H1 (cell line): ENCODE results near the gene KRTAP10-3. TPM values are rescaled to one million over a fixed set of nuclear protein-coding genes. Genes with fewer than 3 reads are reported as not detected.

Source experiments
- CTCF ChIA-PET: fragments of 300-600 bp; sonication (Branson Sonifier 250); formaldehyde crosslinking; loops from one replicate; lab custom pipeline; 2021; ENCODE audit not compliant: partially characterized antibody; lab: Charles Lee
- POLR2A ChIA-PET: fragments of 300-600 bp; sonication (Branson Sonifier 250); formaldehyde crosslinking; loops from one replicate; lab custom pipeline; 2021; ENCODE audit warnings: inconsistent platforms; ENCODE audit not compliant: partially characterized antibody; lab: Charles Lee
- DNase-seq, 2 experiments: peaks; one replicate each; pipeline versions ENCODE4 v3.0.0 to v3.0.0-alpha.2; 2010 to 2022; ENCODE audit warnings: low spot score in 2 of 2, low read depth in 1 of 2, mixed read lengths in 1 of 2
- FAIRE-seq: peaks from 2 replicates; lab custom pipeline; 2011; peaks lifted over from hg19 to GRCh38; lab: Jason Lieb, UNC
- H2AFZ ChIP-seq: 2 replicates; pipeline ENCODE4 v1.8.1; 2012; ENCODE audit warnings: low read length, inconsistent platforms
- H2AK5ac ChIP-seq: 2 replicates; pipeline ENCODE4 v1.6.1; 2013; ENCODE audit warnings: low read depth, low read length
- H2BK120ac ChIP-seq: replicated peaks from 2 replicates; pipeline ENCODE3; 2013; ENCODE audit warnings: low read depth, low read length, inconsistent platforms
- H2BK12ac ChIP-seq: 2 replicates; pipeline ENCODE4 v1.6.1; 2013; ENCODE audit warnings: low read depth, low read length
- H2BK15ac ChIP-seq: 2 replicates; pipeline ENCODE4 v1.6.1; 2013; ENCODE audit warnings: low read length
- H2BK20ac ChIP-seq: 2 replicates; pipeline ENCODE4 v1.6.1; 2013; ENCODE audit warnings: low read length
- H2BK5ac ChIP-seq: 2 replicates; pipeline ENCODE4 v1.6.1; 2013; ENCODE audit warnings: low read depth, low read length
- H3K14ac ChIP-seq: 2 replicates; pipeline ENCODE4 v1.6.1; 2013; ENCODE audit warnings: inconsistent platforms; ENCODE audit not compliant: insufficient read length
- H3K18ac ChIP-seq: 2 replicates; pipeline ENCODE4 v1.6.1; 2013; ENCODE audit warnings: low read length; ENCODE audit errors: extremely low read depth
- H3K23ac ChIP-seq: 2 replicates; pipeline ENCODE4 v1.6.1; 2013; ENCODE audit warnings: inconsistent platforms; ENCODE audit not compliant: insufficient read length
- H3K23me2 ChIP-seq: 2 replicates; pipeline ENCODE4 v1.6.1; 2013; ENCODE audit warnings: low read depth, low read length
- H3K27ac ChIP-seq: 2 replicates; pipeline ENCODE4 v1.6.1; 2011; ENCODE audit warnings: low read depth, low read length, inconsistent platforms
- H3K27me3 ChIP-seq, 4 experiments: replicated peaks in 1 of 4; 1 replicate in 1 of 4; 2 replicates in 3 of 4; pipeline versions ENCODE4 v1.6.1 to v1.8.1; 2011 to 2013; ENCODE audit warnings: low read length in 3 of 4, mild to moderate bottlenecking in 3 of 4, inconsistent platforms in 2 of 4, mixed read lengths in 2 of 4, moderate library complexity in 1 of 4; ENCODE audit not compliant: control insufficient read depth in 3 of 4, insufficient read depth in 3 of 4; ENCODE audit errors: extremely low read depth in 1 of 4
- H3K36me3 ChIP-seq, 4 experiments: 2 replicates each; pipeline versions ENCODE4 v1.6.1 to v1.8.1; 2011 to 2013; ENCODE audit warnings: mild to moderate bottlenecking in 4 of 4, low read length in 3 of 4, moderate library complexity in 2 of 4, control low read depth in 1 of 4, inconsistent platforms in 1 of 4; ENCODE audit not compliant: insufficient read depth in 4 of 4, control insufficient read depth in 2 of 4
- H3K4ac ChIP-seq: replicated peaks from 2 replicates; pipeline ENCODE3; 2013; ENCODE audit warnings: low read length, low read depth, mixed read lengths, inconsistent platforms; ENCODE audit not compliant: insufficient read length
- H3K4me1 ChIP-seq, 4 experiments: replicated peaks in 1 of 4; 1 replicate in 1 of 4; 2 replicates in 3 of 4; pipeline versions ENCODE4 v1.6.1 to v1.8.1; 2011 to 2013; ENCODE audit warnings: low read length in 3 of 4, inconsistent platforms in 2 of 4, mixed read lengths in 1 of 4; ENCODE audit not compliant: insufficient read depth in 4 of 4, control insufficient read depth in 3 of 4
- H3K4me2 ChIP-seq, 2 experiments: 2 replicates each; pipeline versions ENCODE4 v1.6.1 to v1.8.1; 2011 to 2013; ENCODE audit warnings: low read depth in 2 of 2, low read length in 2 of 2, control low read depth in 1 of 2, inconsistent platforms in 1 of 2, mild to moderate bottlenecking in 1 of 2; ENCODE audit not compliant: insufficient read depth in 1 of 2
- H3K4me3 ChIP-seq, 4 experiments: fragments of 200-600, 300-600 bp in 1 of 4; sonication (generic), shearing (Covaris generic), sonication (Bioruptor Twin) in 1 of 4; 2 replicates each; pipeline versions ENCODE4 v1.5.1 to v1.8.1; 2011 to 2016; ENCODE audit warnings: low read length in 4 of 4, low read depth in 3 of 4, control low read depth in 2 of 4, inconsistent platforms in 2 of 4, mild to moderate bottlenecking in 2 of 4, mixed read lengths in 1 of 4, moderate library complexity in 1 of 4; ENCODE audit not compliant: insufficient read depth in 2 of 4; ENCODE audit errors: extremely low read depth in 1 of 4
- H3K56ac ChIP-seq: replicated peaks from 2 replicates; pipeline ENCODE3; 2013; ENCODE audit warnings: low read depth, mild to moderate bottlenecking, mixed read lengths, low read length, inconsistent platforms; ENCODE audit not compliant: insufficient read length
- H3K79me1 ChIP-seq: 2 replicates; pipeline ENCODE4 v1.6.1; 2013; ENCODE audit warnings: low read depth, low read length, control low read depth
- H3K79me2 ChIP-seq, 2 experiments: 2 replicates each; pipeline versions ENCODE4 v1.6.1 to v1.8.1; 2012 to 2013; ENCODE audit warnings: low read length in 2 of 2, mild to moderate bottlenecking in 2 of 2, inconsistent platforms in 1 of 2; ENCODE audit not compliant: insufficient read depth in 2 of 2, control insufficient read depth in 1 of 2
- H3K9ac ChIP-seq, 4 experiments: replicated peaks in 1 of 4; 1 replicate in 1 of 4; 2 replicates in 3 of 4; pipeline versions ENCODE4 v1.6.1 to v1.8.1; 2011 to 2013; ENCODE audit warnings: low read depth in 3 of 4, low read length in 3 of 4, control low read depth in 2 of 4, mild to moderate bottlenecking in 2 of 4, moderate library complexity in 2 of 4, inconsistent platforms in 1 of 4; ENCODE audit errors: extremely low read depth in 1 of 4
- H3K9me3 ChIP-seq, 2 experiments: 2 replicates each; pipeline versions ENCODE4 v1.6.1 to v1.8.1; 2012 to 2013; ENCODE audit warnings: mild to moderate bottlenecking in 2 of 2, moderate library complexity in 2 of 2, control low read depth in 1 of 2, inconsistent platforms in 1 of 2, low read depth in 1 of 2, low read length in 1 of 2, mixed read lengths in 1 of 2; ENCODE audit not compliant: insufficient read depth in 2 of 2
- H4K20me1 ChIP-seq, 2 experiments: replicated peaks in 1 of 2; 2 replicates each; pipeline versions ENCODE3 to v1.8.1; 2011 to 2013; ENCODE audit warnings: inconsistent platforms in 2 of 2, low read length in 2 of 2, mild to moderate bottlenecking in 1 of 2; ENCODE audit not compliant: insufficient read depth in 2 of 2, control insufficient read depth in 1 of 2
- H4K5ac ChIP-seq: 2 replicates; pipeline ENCODE4 v1.6.1; 2013; ENCODE audit warnings: low read length, low read depth, mixed read lengths, inconsistent platforms; ENCODE audit not compliant: insufficient read length
- H4K8ac ChIP-seq: 2 replicates; pipeline ENCODE4 v1.8.0; 2013; ENCODE audit warnings: mild to moderate bottlenecking, moderate library complexity, low read length, inconsistent platforms; ENCODE audit not compliant: insufficient read depth; ENCODE audit errors: extremely low read depth
- H4K91ac ChIP-seq: replicated peaks from 2 replicates; pipeline ENCODE3; 2013; ENCODE audit warnings: low read length, mixed read lengths, inconsistent platforms; ENCODE audit not compliant: insufficient read length
- CREB1 ChIP-seq: IDR thresholded peaks from 2 replicates; pipeline ENCODE4 v1.6.1; 2012; ENCODE audit warnings: inconsistent platforms
- CTBP2 ChIP-seq: IDR thresholded peaks from 2 replicates; pipeline ENCODE4 v1.7.0; 2011; ENCODE audit warnings: borderline replicate concordance, mild to moderate bottlenecking, moderate library complexity, mixed read lengths, low read length; ENCODE audit not compliant: insufficient read depth, insufficient read length
- RBBP5 ChIP-seq: IDR thresholded peaks from 2 replicates; pipeline ENCODE4 v1.7.1; 2012; ENCODE audit warnings: low read depth, mild to moderate bottlenecking, inconsistent platforms, low read length, moderate library complexity, borderline replicate concordance
- RFX5 ChIP-seq: IDR thresholded peaks from 2 replicates; pipeline ENCODE4 v1.6.1; 2011; ENCODE audit warnings: low read depth, low read length, improper control_type of control experiment, borderline replicate concordance
- RXRA ChIP-seq: IDR thresholded peaks from 2 replicates; pipeline ENCODE4 v1.6.1; 2011; ENCODE audit warnings: low read depth, mild to moderate bottlenecking, low read length, moderate library complexity; ENCODE audit not compliant: insufficient read depth
- TAF7 ChIP-seq: optimal IDR thresholded peaks from 2 replicates; pipeline ENCODE3; 2011; ENCODE audit warnings: low read depth, mild to moderate bottlenecking, inconsistent platforms, low read length, moderate library complexity, borderline replicate concordance
- TBP ChIP-seq: IDR thresholded peaks from 2 replicates; pipeline ENCODE4 v1.6.1; 2011; ENCODE audit warnings: low read depth, low read length, improper control_type of control experiment
- TCF12 ChIP-seq: IDR thresholded peaks from 2 replicates; pipeline ENCODE4 v1.6.1; 2011; ENCODE audit warnings: low read depth, mild to moderate bottlenecking, low read length
- WGBS, 2 experiments: shearing (Covaris generic) in 1 of 2; methylation state at CpG; one replicate each; pipeline versions ENCODE4 v1.1.6 to v1.1.7; 2013 to 2015; ENCODE audit warnings: low lambda C conversion rate in 2 of 2, mixed read lengths in 2 of 2, inconsistent platforms in 1 of 2, low coverage in 1 of 2, missing lambda C conversion rate in 1 of 2; ENCODE audit not compliant: insufficient replicate concordance in 2 of 2, insufficient coverage in 1 of 2, insufficient read length in 1 of 2; ENCODE audit errors: extremely low coverage in 1 of 2, missing lambda C conversion rate in 1 of 2; 5-methylcytosine and 5-hydroxymethylcytosine counted together
- polyA plus RNA-seq, 7 experiments: library from polyadenylated mRNA; depleted of rRNA in 3 of 7; stranded (reverse) in 5 of 7; unstranded in 2 of 7; fragments of >200 nt in 5 of 7; fragments of 200-250 nt in 2 of 7; gene quantifications; 1 replicate in 5 of 7; 2 replicates in 1 of 7; 4 replicates in 1 of 7; pipeline versions ENCODE4 v1.2.1 to v1.2.3, GENCODE V29; 2011 to 2013; ENCODE audit warnings: missing spikeins in 2 of 7, mixed read lengths in 2 of 7
- total RNA-seq: library from RNA; stranded (reverse); fragmentation: NEBNext Ultra II Directional; extraction: Animal tissue kit (Norgen Biotek cat#: 25700); gene quantifications from 2 replicates; pipeline ENCODE4 v1.2.1, GENCODE V29; 2021
- TF ChIP-seq, protein P1 (sequence below): IDR thresholded peaks from 2 replicates; pipeline ENCODE4 v1.6.1; 2012; ENCODE audit warnings: inconsistent platforms

The KRTAP10-3 gene
- total and polyA plus RNA-seq, 2 of the 8 experiments (the other 6 are each of a cell fraction or from before 2014, with no cell fraction given): not detected

DNA sequence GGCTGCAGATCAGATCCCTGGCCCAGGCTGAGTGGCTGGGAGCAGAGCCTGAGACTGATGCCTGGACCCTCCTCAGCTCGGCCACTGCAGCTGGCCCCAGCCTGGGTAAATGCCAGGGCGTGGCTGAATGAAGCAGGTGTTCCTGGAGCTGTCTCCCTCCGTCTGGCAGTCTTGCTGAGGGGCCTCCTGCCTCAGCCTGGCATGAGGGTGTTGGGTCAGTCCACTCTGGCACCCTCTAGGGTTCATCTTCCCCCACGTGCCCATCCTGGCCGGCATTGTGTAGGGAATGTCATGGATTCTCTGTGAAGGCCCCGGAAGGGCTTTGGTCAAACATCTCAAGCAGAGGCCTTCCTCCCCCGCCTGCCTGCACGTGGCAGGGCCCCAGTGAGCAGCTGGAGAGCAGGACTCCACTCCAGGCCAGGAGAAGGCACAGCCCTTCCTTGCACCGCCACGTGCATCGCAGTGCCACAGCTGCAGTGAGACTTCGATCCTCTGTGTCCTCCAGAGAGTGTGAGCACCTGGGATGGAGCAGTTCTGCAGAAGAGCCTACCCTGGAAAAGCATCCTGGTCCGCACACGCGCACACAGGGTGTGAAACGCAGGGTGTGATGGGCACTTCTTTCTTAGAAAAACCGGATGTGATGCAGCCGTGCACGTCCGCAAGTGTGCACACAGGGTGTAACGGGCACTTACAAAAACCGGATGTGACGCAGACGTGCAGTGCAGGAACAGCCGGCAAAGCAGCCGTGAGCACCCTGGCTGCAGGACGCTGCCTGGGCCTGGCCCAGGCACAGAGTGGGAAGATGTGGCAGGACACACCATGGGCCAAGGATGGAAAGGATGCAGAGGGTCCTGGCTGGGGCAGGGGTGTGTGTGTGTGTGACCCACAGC is 10.3 kb upstream of the KRTAP10-3 start:
- H3K4me1 ChIP-seq: peaks cover 0 to 3% (median 0%) of the 10 kb centered on the region in 4 experiments; a peak in 1 of 7 replicates
- ChIA-PET POLR2A (no interaction called here), CTCF (interaction anchor here (0.7 to 1.6 kb wide), 4 partner anchors 11 to 40 kb away, joined by 3 to 5 read pairs (median 3); partner anchors contain the start of genes KRTAP10-3 and KRTAP10-5)
- no peak overlapping the region for H2AK5ac ChIP-seq
- no peak overlapping the region for H2AFZ ChIP-seq
- DNase-seq (no peak), FAIRE-seq (no peak)
- no peak overlapping the region for H2BK20ac ChIP-seq
- no peaks in the 10 kb centered on the region for H3K79me1 ChIP-seq
- H3K27me3 ChIP-seq: no peaks in the 10 kb centered on the region
- H2BK15ac ChIP-seq: no peak overlapping the region
- H2BK120ac ChIP-seq: no peak overlapping the region
- no peak overlapping the region for H3K18ac ChIP-seq
- H3K4ac ChIP-seq: no peak overlapping the region
- no peaks in the 10 kb centered on the region; the same call in 1 of the 2 replicates for H3K23me2 ChIP-seq
- H4K5ac ChIP-seq: no peak overlapping the region
- no peak overlapping the region; the same call in 1 of the 2 replicates for H4K8ac ChIP-seq
- H3K4me2 ChIP-seq: no peak overlapping the region
- H3K9me3 ChIP-seq: peaks cover 7 to 13% of the 10 kb centered on the region in 2 experiments; a peak in 3 of 4 replicates
- H4K20me1 ChIP-seq: no peaks in the 10 kb centered on the region
- H3K4me3 ChIP-seq: no peak overlapping the region
- H3K23ac ChIP-seq: no peak overlapping the region
- no peak overlapping the region for H2BK5ac ChIP-seq
- H2BK12ac ChIP-seq: peak overlapping the region; percentile 55; the same call in 1 of the 2 replicates
- H3K9ac ChIP-seq: no peak overlapping the region
- H4K91ac ChIP-seq: no peak overlapping the region
- H3K27ac ChIP-seq: no peak overlapping the region
- 83% methylated on average over 25 of the region's 27 CpGs; no CpG with 5 or more reads in 1 of the 2 experiments for WGBS, 2 experiments
- H3K56ac ChIP-seq: no peak overlapping the region
- no peaks in the 10 kb centered on the region for H3K79me2 ChIP-seq
- H3K36me3 ChIP-seq: no peaks in the 10 kb centered on the region
- no peak overlapping the region for H3K14ac ChIP-seq
- no peak for TF ChIP-seq TCF12
- no peak for TF ChIP-seq CREB1
- no peak for TF ChIP-seq RFX5
- no peak for TF ChIP-seq RXRA
- no peak for TF ChIP-seq CTBP2
- TF ChIP-seq, protein P1, sequence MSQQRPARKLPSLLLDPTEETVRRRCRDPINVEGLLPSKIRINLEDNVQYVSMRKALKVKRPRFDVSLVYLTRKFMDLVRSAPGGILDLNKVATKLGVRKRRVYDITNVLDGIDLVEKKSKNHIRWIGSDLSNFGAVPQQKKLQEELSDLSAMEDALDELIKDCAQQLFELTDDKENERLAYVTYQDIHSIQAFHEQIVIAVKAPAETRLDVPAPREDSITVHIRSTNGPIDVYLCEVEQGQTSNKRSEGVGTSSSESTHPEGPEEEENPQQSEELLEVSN: no peak
- TF ChIP-seq TAF7: no peak
- no peak for TF ChIP-seq TBP
- no peak for TF ChIP-seq RBBP5
